ENCODE measurements around the gene ZNF32. TPM values are rescaled to one million over a fixed set of nuclear protein-coding genes. Genes with fewer than 3 reads are reported as not detected.

ZNF32 gene
- total RNA-seq, 2 experiments from 2014 or later, result not detected

- Histone ChIP-seq H3K4me2 (ENCODE audit: low read length) (no peak overlapping the region), H3K4me1 (ENCODE audit: insufficient read depth, low read length, poor library complexity, severe bottlenecking) (no peaks in the 10 kb centered on the region), H3K79me2 (ENCODE audit: insufficient read depth, low read depth, low read length) (no peaks in the 10 kb centered on the region), H3K27ac (ENCODE audit: low read depth, low read length, poor library complexity, severe bottlenecking) (no peak overlapping the region), H3K4me3 (ENCODE audit: low read depth, low read length, poor library complexity, severe bottlenecking) (no peak overlapping the region), H3K36me3 (ENCODE audit: insufficient read depth, low read length) (no peaks in the 10 kb centered on the region), H3K9me2 (ENCODE audit: insufficient read depth, low read length) (no peaks in the 10 kb centered on the region), H2AFZ (ENCODE audit: low read length) (no peak overlapping the region), H3K9me3 (ENCODE audit: low read length) (no peaks in the 10 kb centered on the region), H4K20me1 (ENCODE audit: insufficient read depth, low read length) (no peaks in the 10 kb centered on the region)
- ChIA-PET CTCF (ENCODE audit: unreplicated experiment) (no interaction called here), POLR2A (no interaction called here)
- intact Hi-C loops (cut with micrococcal nuclease; ENCODE audit: unreplicated experiment), result no loop called here
- peak; percentile 81 for TF ChIP-seq CTCF (conservative IDR thresholded peaks at IDR 0.05; ENCODE audit: low read length)
- no peak for TF ChIP-seq EZH2phosphoT487 (IDR thresholded peaks at IDR 0.05; ENCODE audit: borderline replicate concordance, low read depth, low read length)
- BruUV-seq (replicated peaks), result no TSS peak
- peak; percentile 39 for DNase-seq (ENCODE audit: low spot score)
These were observed 35.0 kb upstream of the ZNF32 start for GRCh38 chr10:43683451-43684291.

- POLR2A ChIA-PET, result no interaction called here
- Histone ChIP-seq H2AFZ (ENCODE audit: low read length) (no peak overlapping the region), H4K20me1 (ENCODE audit: insufficient read depth, low read length) (no peaks in the 10 kb centered on the region), H3K9me2 (ENCODE audit: insufficient read depth, low read length) (no peaks in the 10 kb centered on the region), H3K36me3 (ENCODE audit: insufficient read depth, low read length) (no peaks in the 10 kb centered on the region), H3K4me2 (ENCODE audit: low read length) (no peak overlapping the region), H3K4me1 (ENCODE audit: insufficient read depth, low read length, poor library complexity, severe bottlenecking) (no peaks in the 10 kb centered on the region), H3K9me3 (ENCODE audit: low read length) (no peaks in the 10 kb centered on the region), H3K27ac (ENCODE audit: low read depth, low read length, poor library complexity, severe bottlenecking) (no peak overlapping the region), H3K4me3 (ENCODE audit: low read depth, low read length, poor library complexity, severe bottlenecking) (no peak overlapping the region), H3K79me2 (ENCODE audit: insufficient read depth, low read depth, low read length) (no peaks in the 10 kb centered on the region)
- TF ChIP-seq CTCF (conservative IDR thresholded peaks at IDR 0.05; ENCODE audit: low read length) (no peak), EZH2phosphoT487 (IDR thresholded peaks at IDR 0.05; ENCODE audit: borderline replicate concordance, low read depth, low read length) (no peak)
- CTCF ChIA-PET (ENCODE audit: unreplicated experiment), result no interaction called here
- no TSS peak for BruUV-seq (replicated peaks)
- DNase-seq (ENCODE audit: low spot score), result no peak
- intact Hi-C loops (cut with micrococcal nuclease; ENCODE audit: unreplicated experiment), result no loop called here
These were observed 34.3 kb upstream of the ZNF32 start for GRCh38 chr10:43682956-43683355.

- no peak for DNase-seq (ENCODE audit: low spot score)
- intact Hi-C loops (cut with micrococcal nuclease; ENCODE audit: unreplicated experiment), result no loop called here
- TF ChIP-seq EZH2phosphoT487 (IDR thresholded peaks at IDR 0.05; ENCODE audit: borderline replicate concordance, low read depth, low read length), result no peak
- no peak for TF ChIP-seq CTCF (conservative IDR thresholded peaks at IDR 0.05; ENCODE audit: low read length)
- Histone ChIP-seq H3K4me3 (ENCODE audit: low read depth, low read length, poor library complexity, severe bottlenecking) (no peak overlapping the region), H3K9me3 (ENCODE audit: low read length) (no peaks in the 10 kb centered on the region), H3K27ac (ENCODE audit: low read depth, low read length, poor library complexity, severe bottlenecking) (no peak overlapping the region), H4K20me1 (ENCODE audit: insufficient read depth, low read length) (no peaks in the 10 kb centered on the region), H2AFZ (ENCODE audit: low read length) (no peak overlapping the region), H3K4me2 (ENCODE audit: low read length) (no peak overlapping the region), H3K4me1 (ENCODE audit: insufficient read depth, low read length, poor library complexity, severe bottlenecking) (no peaks in the 10 kb centered on the region), H3K9me2 (ENCODE audit: insufficient read depth, low read length) (no peaks in the 10 kb centered on the region), H3K36me3 (ENCODE audit: insufficient read depth, low read length) (no peaks in the 10 kb centered on the region), H3K79me2 (ENCODE audit: insufficient read depth, low read depth, low read length) (no peaks in the 10 kb centered on the region)
- BruUV-seq (replicated peaks), result no TSS peak
- CTCF ChIA-PET (ENCODE audit: unreplicated experiment), result no interaction called here
- POLR2A ChIA-PET, result no interaction called here
These were observed 33.0 kb upstream of the ZNF32 start for GRCh38 chr10:43681721-43682120.

All from OCI-LY7 (cell line).